KOPT-K1 (cell line): ENCODE measurements around the gene NUDT22.

ENCODE experiments used
- H3K27ac ChIP-seq: fragments of 200-600 bp; sonication (generic); 2 replicates; pipeline ENCODE4 v1.5.1; 2016; ENCODE audit warnings: antibody characterized with exemption, mild to moderate bottlenecking, low read depth, low read length; ENCODE audit not compliant: poor library complexity, severe bottlenecking
- H3K36me3 ChIP-seq: fragments of 200-600 bp; sonication (generic); 2 replicates; pipeline ENCODE4 v1.5.1; 2017; ENCODE audit warnings: antibody characterized with exemption, mild to moderate bottlenecking, low read length, moderate library complexity; ENCODE audit not compliant: insufficient read depth
- H3K9me3 ChIP-seq: fragments of 200-600 bp; sonication (generic); 2 replicates; pipeline ENCODE4 v1.5.1; 2017; ENCODE audit warnings: antibody characterized with exemption, low read length, mild to moderate bottlenecking; ENCODE audit not compliant: insufficient read depth, poor library complexity, severe bottlenecking

The NUDT22 gene

GRCh38 chr11:64275031-64275800, 49.1 kb downstream of the NUDT22 start:
- Histone ChIP-seq H3K9me3 (no peaks in the 10 kb centered on the region), H3K36me3 (peaks cover 45% of the 10 kb centered on the region), H3K27ac (no peak overlapping the region)

GRCh38 chr11:64275841-64276240, 49.8 kb downstream of the NUDT22 start:
- Histone ChIP-seq H3K36me3 (peaks cover 45% of the 10 kb centered on the region), H3K27ac (no peak overlapping the region), H3K9me3 (no peaks in the 10 kb centered on the region)

GRCh38 chr11:64276653-64277431, 50.8 kb downstream of the NUDT22 start:
- Histone ChIP-seq H3K27ac (no peak overlapping the region), H3K36me3 (peaks cover 53% of the 10 kb centered on the region), H3K9me3 (no peaks in the 10 kb centered on the region)

GRCh38 chr11:64278576-64279190, 52.6 kb downstream of the NUDT22 start:
- Histone ChIP-seq H3K27ac (no peak overlapping the region), H3K36me3 (peaks cover 56% of the 10 kb centered on the region), H3K9me3 (no peaks in the 10 kb centered on the region)
